Measurements from ENCODE around the gene FRAT1.
"Not testable (repeated sequence)": the region's sequence is repeated elsewhere in the genome, so short reads cannot be mapped to it uniquely, and the experiment has no call there.

Gene FRAT1

DNA sequence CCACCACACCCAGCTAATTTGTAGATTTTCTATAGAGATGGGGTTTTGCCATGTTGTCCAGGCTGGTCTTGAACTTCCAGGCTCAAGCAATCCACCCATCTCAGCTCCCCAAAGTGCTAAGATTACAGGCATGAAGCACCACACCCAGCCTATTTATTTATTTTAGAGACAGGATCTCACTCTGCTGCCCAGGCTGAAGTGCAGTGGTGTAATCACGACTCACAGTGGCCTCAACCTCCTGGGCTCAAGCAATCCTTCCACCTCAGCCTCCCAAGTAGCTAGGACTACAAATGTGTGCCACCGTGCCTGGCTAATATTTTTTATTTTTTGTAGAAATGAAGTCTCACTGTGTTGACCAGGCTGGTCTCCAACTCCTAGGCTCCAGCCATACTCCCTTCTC is 22.3 kb downstream of the FRAT1 start:
- Histone ChIP-seq H3K4me3 (ENCODE audit: low read depth, low read length) (no peak overlapping the region), H3K27me3 (ENCODE audit: insufficient read depth, low read depth, severe bottlenecking) (no peaks in the 10 kb centered on the region), H3K9me3 (ENCODE audit: severe bottlenecking) (no peaks in the 10 kb centered on the region), H3K36me3 (no peaks in the 10 kb centered on the region), H3K27ac (no peak overlapping the region)
- no peak for DNase-seq
- TF ChIP-seq, protein P1, sequence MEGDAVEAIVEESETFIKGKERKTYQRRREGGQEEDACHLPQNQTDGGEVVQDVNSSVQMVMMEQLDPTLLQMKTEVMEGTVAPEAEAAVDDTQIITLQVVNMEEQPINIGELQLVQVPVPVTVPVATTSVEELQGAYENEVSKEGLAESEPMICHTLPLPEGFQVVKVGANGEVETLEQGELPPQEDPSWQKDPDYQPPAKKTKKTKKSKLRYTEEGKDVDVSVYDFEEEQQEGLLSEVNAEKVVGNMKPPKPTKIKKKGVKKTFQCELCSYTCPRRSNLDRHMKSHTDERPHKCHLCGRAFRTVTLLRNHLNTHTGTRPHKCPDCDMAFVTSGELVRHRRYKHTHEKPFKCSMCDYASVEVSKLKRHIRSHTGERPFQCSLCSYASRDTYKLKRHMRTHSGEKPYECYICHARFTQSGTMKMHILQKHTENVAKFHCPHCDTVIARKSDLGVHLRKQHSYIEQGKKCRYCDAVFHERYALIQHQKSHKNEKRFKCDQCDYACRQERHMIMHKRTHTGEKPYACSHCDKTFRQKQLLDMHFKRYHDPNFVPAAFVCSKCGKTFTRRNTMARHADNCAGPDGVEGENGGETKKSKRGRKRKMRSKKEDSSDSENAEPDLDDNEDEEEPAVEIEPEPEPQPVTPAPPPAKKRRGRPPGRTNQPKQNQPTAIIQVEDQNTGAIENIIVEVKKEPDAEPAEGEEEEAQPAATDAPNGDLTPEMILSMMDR (IDR thresholded peaks at IDR 0.05; ENCODE audit: low read depth, low read length), result no peak

DNA sequence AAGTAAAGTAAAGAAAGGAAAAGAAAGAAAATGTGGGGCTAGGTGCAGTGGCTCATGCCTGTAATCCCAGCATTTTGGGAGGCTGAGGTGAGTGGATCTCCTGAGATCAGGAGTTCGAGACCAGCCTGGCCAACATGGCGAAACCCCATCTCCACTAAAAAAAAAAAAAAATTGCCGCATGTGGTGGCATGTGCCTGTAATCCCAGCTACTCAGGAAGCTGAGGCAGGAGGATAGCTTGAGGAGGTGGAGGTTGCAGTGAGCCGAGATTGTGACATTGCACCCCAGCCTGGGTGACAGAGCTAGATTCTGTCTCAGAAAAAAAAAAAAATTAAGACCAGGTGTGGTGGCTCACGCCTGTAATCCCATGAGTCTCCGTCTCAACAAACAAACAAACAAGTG is 24.6 kb downstream of the FRAT1 start:
- not testable (repeated sequence) for H3K9me3 ChIP-seq (ENCODE audit: severe bottlenecking)

DNA sequence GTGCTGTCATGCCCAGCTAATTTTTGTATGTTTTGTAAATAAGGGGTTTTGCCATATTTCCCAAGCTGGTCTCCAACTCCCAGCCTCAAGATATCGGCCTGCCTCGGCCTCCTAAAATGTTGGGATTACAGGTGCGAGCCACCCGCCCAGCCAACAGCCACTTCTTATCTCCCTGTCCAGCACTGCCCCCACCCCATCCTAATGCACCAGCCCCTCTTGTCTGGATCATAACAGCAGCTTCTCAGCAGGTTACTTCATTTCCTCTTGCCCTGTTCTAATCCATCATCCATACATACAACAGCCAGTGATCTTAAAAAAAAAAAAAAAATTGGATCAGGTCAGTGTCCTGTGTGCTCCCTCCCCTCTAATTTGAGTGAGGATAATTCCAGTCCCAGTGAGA is 28.2 kb downstream of the FRAT1 start:
- H3K36me3 ChIP-seq, result no peaks in the 10 kb centered on the region
- no peak overlapping the region for H3K27ac ChIP-seq
- no peak overlapping the region for H3K4me3 ChIP-seq (ENCODE audit: low read depth, low read length)
- no peak for DNase-seq
- H3K27me3 ChIP-seq (ENCODE audit: insufficient read depth, low read depth, severe bottlenecking), result no peaks in the 10 kb centered on the region
- TF ChIP-seq, protein P1 (IDR thresholded peaks at IDR 0.05; ENCODE audit: low read depth, low read length), result no peak
- no peaks in the 10 kb centered on the region for H3K9me3 ChIP-seq (ENCODE audit: severe bottlenecking)

More for the DNA sequence above, 24.6 kb downstream of the FRAT1 start:
- not testable (repeated sequence) for H3K27ac ChIP-seq; H3K36me3 ChIP-seq; H3K4me3 ChIP-seq (ENCODE audit: low read depth, low read length); DNase-seq; H3K27me3 ChIP-seq (ENCODE audit: insufficient read depth, low read depth, severe bottlenecking)

DNA sequence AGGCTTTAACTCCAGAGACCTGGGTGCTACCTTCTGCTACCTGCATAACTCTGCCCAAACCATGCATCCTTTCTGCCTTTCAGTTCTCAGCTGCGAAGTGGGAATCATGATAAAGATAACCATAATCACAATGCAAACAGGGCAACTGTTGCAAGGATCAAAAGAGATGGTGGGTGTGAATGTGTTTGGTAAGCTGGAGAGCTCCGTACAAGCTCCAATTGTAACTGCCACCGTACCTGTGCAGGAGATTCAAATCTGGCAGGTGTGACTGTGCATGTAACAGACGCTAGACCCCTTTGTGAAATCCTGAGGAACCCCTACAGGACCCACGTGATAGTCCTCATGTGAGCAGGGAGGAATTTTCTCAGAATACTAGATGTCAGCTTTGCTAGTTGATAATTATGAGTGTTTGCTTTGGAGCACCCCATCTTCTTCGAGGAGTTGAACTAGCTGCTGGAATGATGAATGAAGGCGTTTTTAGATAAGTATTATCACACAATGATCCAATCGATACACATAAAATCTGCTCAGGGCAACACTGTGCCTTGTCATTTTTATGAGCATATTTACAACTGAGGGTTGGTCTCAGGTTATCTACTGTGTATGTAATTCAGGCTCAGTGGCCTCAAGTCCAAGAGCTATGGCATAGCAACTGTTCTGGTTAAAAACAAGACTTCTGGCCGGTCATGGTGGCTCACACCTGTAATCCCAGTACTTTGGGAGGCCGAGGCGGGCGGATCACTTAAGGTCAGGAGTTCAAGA is 30.9 kb downstream of the FRAT1 start:
- no peak overlapping the region for H3K4me3 ChIP-seq (ENCODE audit: low read depth, low read length)
- no peak for DNase-seq
- H3K9me3 ChIP-seq (ENCODE audit: severe bottlenecking), result no peaks in the 10 kb centered on the region
- TF ChIP-seq, protein P1 (IDR thresholded peaks at IDR 0.05; ENCODE audit: low read depth, low read length), result no peak
- H3K36me3 ChIP-seq, result no peaks in the 10 kb centered on the region
- H3K27me3 ChIP-seq (ENCODE audit: insufficient read depth, low read depth, severe bottlenecking), result no peaks in the 10 kb centered on the region
- no peak overlapping the region for H3K27ac ChIP-seq

DNA sequence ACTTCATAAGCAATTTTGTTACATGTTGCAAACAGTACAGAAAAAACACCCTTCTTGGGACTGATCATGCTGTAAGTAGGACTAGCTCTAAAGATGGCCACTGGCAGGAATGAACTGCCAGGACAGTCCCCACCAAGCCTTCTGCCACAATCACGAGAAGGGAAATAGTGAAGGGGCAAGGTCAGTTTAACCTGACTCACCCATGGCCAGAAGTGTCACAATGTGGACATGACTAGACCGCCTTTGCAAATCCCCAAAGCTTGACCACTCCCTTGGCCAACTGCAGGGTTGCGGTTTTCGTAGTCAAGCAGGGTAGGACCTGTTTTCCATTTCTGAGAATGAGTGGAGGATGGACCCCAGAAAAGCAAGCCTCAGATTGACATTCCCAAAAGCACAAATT is 34.9 kb downstream of the FRAT1 start:
- DNase-seq, result no peak
- Histone ChIP-seq H3K9me3 (ENCODE audit: severe bottlenecking) (no peaks in the 10 kb centered on the region), H3K27me3 (ENCODE audit: insufficient read depth, low read depth, severe bottlenecking) (no peaks in the 10 kb centered on the region), H3K27ac (no peak overlapping the region), H3K36me3 (peaks cover 9% of the 10 kb centered on the region), H3K4me3 (ENCODE audit: low read depth, low read length) (no peak overlapping the region)
- TF ChIP-seq, protein P1 (IDR thresholded peaks at IDR 0.05; ENCODE audit: low read depth, low read length), result no peak

DNA sequence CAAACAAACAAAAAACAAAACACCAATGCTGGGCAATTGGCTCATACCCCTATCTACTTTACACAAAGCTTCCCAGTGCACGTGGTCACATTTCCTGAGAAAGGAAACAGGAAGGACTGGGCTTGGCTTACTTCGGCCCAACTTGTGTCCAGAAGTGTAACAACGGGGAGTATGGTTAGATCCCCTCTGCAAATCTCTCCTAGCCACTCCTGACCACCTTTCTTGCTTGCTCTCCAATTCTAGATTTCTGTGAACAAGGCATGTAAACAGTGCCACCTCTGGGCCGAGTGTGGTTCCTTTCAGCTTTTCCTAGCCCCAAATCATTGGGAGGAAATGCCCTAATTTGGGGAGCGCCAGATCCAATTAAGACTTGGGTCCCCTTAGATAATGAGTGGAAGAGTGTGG is 36.5 kb downstream of the FRAT1 start:
- no peak for DNase-seq
- Histone ChIP-seq H3K4me3 (ENCODE audit: low read depth, low read length) (no peak overlapping the region), H3K27ac (no peak overlapping the region), H3K27me3 (ENCODE audit: insufficient read depth, low read depth, severe bottlenecking) (no peaks in the 10 kb centered on the region), H3K36me3 (peaks cover 9% of the 10 kb centered on the region), H3K9me3 (ENCODE audit: severe bottlenecking) (no peaks in the 10 kb centered on the region)
- TF ChIP-seq, protein P1 (IDR thresholded peaks at IDR 0.05; ENCODE audit: low read depth, low read length), result peak; percentile 60
